Anterior cingulate cortex (tissue), 58 donors: Measurements from ENCODE around the gene KIF15.
A peak's percentile ranks its signal among the peaks of the same experiment; 100 is the strongest.
"Not testable (repeated sequence)": the region's sequence is repeated elsewhere in the genome, so short reads cannot be mapped to it uniquely, and the experiment has no call there.

ENCODE experiments used
- DNase-seq, 58 donors: peaks; one replicate each; lab custom pipeline; 2025; lab: John Stamatoyannopoulos, UW

Gene KIF15

GRCh38 chr3:44761424-44762169 lies at the start of gene KIF15, which contains the start of gene KIAA1143:
TSS of gene KIF15 (plus strand) at chr3:44761794. CDS start at chr3:44761866, 72 bp downstream.
TSS of gene KIAA1143 (minus strand) at chr3:44761619. CDS start at chr3:44761602, 17 bp downstream.
- peak; percentile 32 to 97 (median 89) for DNase-seq

GRCh38 chr3:44712455-44713075 lies 49.0 kb upstream of the KIF15 start, which contains the start of gene ZNF502:
TSS of gene ZNF502 (plus strand) at chr3:44712660. CDS start at chr3:44720262, 7,602 bp downstream.
- DNase-seq: peak; percentile 9 to 95 (median 80)

DNA sequence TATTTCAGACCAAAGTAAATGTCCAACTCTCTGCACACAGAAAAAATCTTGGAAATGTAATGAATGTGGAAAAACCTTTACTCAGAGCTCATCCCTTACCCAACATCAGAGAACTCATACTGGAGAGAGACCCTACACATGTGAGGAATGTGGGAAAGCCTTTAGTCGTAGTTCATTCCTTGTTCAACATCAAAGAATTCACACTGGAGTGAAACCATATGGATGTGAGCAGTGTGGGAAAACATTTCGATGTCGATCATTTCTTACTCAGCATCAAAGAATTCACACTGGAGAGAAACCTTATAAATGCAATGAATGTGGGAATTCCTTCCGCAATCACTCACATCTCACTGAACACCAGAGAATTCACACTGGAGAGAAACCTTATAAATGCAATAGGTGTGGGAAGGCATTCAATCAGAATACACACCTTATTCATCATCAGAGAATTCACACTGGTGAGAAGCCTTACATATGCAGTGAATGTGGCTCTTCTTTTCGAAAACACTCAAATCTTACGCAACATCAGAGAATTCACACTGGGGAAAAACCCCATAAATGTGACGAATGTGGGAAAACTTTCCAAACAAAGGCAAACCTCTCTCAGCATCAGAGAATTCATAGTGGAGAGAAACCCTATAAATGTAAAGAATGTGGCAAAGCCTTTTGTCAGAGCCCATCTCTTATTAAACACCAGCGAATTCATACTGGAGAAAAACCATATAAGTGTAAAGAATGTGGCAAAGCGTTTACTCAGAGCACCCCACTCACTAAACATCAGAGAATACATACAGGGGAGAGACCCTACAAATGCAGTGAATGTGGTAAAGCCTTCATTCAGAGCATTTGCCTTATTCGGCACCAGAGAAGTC lies 40.1 kb upstream of the KIF15 start:
- no peak for DNase-seq

GRCh38 chr3:44722103-44722401 lies 39.5 kb upstream of the KIF15 start:
- DNase-seq: no peak

GRCh38 chr3:44729384-44729910 lies 32.1 kb upstream of the KIF15 start, which contains the start of gene ZNF501:
TSS of gene ZNF501 (plus strand) at chr3:44729635. CDS start at chr3:44734422, 4,787 bp downstream.
- peak; percentile 3 to 93 (median 78) for DNase-seq

- no peak for DNase-seq
These were observed 26.9 kb upstream of the KIF15 start for GRCh38 chr3:44734646-44735168.

- no peak for DNase-seq
These were observed 532 bp upstream of the KIF15 start for GRCh38 chr3:44761101-44761423.

- no peak for DNase-seq
These were observed 630 bp downstream of the KIF15 start for GRCh38 chr3:44762170-44762677.

DNA sequence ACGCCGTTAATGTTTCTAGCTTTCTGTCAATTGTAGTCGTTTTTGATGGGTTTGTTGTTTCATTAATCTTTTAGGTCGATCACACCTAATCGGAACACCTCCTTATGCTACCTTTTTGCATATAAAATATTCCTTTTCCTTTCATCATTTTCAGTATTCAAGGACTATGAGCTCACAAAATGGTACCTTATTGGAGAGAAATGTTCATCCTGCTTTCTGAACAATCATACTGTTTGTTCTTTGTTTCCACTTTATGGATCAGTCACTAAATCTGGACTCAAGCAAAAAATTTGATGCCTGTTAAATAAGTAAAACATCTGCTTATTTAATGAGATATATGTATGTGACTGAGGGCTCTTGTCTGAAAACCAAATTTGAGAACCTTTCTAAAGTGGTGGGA lies 1.1 kb downstream of the KIF15 start:
- DNase-seq: no peak

DNA sequence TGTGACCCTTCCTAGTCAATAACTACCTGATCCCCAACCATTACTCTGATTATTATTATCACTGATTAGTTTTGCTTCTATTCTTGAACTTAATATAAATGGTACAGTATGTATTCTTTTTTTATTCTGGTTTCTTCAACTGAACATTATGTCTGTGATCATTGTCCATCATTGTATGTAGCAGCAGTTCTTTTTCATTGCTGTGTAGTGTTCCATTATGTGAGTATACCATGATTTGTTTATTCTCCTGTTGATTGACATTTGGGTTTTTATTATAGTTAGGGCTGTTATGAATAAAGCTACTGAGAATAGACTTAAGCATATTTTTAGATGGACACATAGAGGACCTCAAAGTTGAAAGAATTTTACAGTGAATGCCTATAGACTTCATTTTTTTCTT lies 2.7 kb downstream of the KIF15 start:
- DNase-seq: no peak

DNA sequence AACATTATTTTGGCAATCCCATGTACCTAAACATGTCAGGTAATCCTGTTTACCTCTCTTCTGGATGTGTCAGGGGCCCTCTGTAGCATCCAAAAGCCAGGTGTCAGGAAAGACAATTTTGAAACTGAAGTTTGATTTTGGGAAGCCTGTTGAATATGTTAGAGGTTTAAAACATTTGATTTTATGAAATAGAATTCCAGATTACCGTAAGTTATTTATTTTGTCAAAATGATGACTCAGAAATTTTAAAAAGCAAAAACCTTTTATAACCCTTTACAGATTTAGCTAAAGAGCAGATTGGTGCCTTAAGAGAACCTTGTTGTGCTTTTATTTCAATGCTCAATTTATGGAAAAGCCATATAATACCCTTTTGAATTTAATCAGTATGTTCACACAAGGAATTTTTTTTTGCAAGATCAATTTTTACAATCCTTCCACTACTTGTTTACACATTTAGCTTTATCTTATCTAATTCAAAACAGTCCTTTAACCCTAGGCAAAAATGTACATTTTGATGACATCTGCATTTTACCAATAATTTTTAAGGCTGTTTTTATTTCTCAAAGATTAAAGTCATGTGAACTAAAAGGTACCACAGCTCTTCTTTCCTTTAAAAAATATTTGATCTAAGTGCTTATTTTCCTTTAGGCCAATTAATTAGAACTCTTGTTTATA lies 10.0 kb downstream of the KIF15 start:
- no peak for DNase-seq

DNA sequence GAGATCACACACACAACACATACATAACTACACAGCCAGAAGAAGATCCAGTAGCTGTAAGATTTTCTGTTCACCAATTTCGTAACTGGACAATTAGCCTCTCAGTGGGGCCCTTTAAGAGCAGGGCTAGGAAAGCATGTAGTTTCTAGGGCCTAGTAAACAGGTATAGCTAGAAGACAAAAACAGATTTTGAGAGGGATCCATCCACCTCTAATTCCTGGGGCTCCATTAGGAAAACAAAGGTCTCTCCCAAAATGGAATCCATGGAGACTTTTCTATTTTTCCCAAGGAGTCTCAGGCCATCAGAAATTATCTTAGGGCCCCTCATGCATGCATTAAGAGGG lies 10.5 kb downstream of the KIF15 start:
- DNase-seq: no peak

GRCh38 chr3:44782891-44783290 lies 21.3 kb downstream of the KIF15 start:
- DNase-seq: no peak

GRCh38 chr3:44795197-44795596 lies 33.6 kb downstream of the KIF15 start:
- DNase-seq: no peak

- no peak for DNase-seq
These were observed 40.4 kb downstream of the KIF15 start for GRCh38 chr3:44802011-44802410.

DNA sequence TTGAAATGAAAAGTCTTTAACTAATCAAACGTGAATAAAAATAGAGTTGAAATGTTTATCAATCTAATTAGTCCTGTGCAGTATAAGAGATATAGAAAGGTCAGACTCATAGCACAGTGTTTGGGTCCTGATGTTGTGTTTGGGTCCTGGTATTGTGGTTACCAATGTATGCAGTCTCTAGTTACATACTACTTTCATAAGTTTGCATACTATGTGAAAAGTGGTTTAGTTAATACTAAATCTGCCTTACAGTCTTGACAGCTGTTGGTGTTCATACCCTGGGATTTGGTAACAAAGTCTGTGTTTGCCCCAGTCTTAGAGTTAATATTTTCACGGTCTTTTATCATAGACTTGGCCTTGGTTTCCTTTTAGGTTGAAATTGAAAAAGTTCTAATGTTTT lies 41.7 kb downstream of the KIF15 start:
- DNase-seq: no peak

- no peak for DNase-seq
These were observed 44.4 kb downstream of the KIF15 start for GRCh38 chr3:44805960-44806359.

DNA sequence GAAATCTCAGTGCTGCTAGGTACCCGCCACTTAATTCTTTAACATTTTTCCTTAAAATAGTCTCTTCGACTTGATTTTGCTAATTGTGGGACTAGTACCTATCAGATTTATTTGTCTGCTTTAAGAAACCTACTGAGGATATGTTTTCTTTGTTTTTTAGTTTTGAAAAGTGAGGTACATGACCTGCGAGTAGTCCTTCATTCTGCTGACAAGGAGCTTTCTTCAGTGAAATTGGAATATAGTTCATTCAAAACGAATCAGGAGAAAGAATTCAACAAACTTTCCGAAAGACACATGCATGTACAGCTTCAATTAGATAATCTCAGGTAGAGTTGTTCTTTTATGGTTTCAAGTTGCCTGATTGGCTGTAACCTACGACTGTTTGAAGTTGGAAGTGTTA lies 53.2 kb downstream of the KIF15 start:
- DNase-seq: no peak

GRCh38 chr3:44816334-44816733 lies 54.7 kb downstream of the KIF15 start:
- DNase-seq: not testable (repeated sequence)

GRCh38 chr3:44821206-44821605 lies 59.6 kb downstream of the KIF15 start:
- not testable (repeated sequence) for DNase-seq
